Measurements from ENCODE around the gene RNFT2. TPM values are rescaled to one million over a fixed set of nuclear protein-coding genes. Genes with fewer than 3 reads are reported as not detected.

RNFT2 gene
- total RNA-seq, 1 donor = 2.3 TPM

DNA sequence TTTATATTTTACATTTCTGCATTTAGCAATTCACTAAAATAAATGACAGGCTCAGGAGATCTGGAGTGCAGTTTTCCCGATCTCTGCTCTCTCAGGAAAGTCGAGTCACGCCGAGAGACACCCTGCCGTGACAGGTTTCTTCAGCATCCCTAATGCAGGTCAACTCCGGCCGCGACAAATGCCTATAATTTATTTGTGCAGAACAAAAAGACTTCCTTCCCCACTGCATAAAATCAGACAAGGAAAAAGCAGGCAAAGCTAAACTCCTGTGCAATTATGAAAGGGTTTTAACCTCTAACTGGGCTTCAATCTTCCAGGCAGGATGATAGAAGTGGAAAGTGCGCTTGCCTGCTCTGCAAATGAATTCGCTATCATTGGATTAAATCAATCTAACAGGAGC lies 28.3 kb upstream of the RNFT2 start:
- DNase-seq (ENCODE audit: low read depth) = no peak
- TF ChIP-seq, protein P1, sequence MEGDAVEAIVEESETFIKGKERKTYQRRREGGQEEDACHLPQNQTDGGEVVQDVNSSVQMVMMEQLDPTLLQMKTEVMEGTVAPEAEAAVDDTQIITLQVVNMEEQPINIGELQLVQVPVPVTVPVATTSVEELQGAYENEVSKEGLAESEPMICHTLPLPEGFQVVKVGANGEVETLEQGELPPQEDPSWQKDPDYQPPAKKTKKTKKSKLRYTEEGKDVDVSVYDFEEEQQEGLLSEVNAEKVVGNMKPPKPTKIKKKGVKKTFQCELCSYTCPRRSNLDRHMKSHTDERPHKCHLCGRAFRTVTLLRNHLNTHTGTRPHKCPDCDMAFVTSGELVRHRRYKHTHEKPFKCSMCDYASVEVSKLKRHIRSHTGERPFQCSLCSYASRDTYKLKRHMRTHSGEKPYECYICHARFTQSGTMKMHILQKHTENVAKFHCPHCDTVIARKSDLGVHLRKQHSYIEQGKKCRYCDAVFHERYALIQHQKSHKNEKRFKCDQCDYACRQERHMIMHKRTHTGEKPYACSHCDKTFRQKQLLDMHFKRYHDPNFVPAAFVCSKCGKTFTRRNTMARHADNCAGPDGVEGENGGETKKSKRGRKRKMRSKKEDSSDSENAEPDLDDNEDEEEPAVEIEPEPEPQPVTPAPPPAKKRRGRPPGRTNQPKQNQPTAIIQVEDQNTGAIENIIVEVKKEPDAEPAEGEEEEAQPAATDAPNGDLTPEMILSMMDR (IDR thresholded peaks at IDR 0.05; ENCODE audit: insufficient read depth, low read length) = no peak
- H3K4me3 ChIP-seq (ENCODE audit: low read depth, low read length) = no peak overlapping the region

DNA sequence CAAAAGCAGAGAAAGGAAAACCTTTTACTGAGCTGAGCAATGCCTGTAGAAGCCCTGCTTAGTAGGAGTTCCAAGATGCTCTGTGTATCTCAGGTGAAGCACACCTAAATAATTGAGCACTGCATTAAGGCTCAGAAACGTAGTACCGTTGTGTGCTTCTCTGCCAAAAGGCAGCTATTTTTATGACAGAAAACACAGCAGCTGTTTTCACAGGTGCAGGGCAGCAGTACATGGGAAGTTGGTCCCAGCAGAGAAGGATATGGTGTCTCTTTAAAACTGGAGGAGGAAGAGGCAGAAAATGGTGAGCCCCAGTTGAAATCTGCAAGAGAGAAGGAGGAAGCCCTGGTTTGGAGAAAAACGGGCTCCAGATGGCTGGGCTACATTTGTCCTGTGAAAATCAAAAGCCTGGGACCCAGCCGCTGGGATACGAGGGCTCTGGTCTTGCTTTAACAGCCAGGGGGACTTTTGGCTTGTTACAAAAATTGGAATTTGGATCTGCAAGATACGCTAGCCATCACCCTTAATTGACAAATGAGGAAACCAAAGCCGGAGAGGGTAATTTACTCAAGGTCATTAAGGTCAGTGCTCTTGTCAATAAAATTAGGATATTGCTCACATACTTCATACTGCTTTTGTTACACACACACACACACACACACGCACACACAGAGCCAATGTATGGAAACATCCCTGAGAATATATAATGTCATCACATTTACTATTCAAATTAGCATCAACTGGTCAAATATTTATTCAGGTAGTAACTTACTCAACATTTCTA lies 27.6 kb upstream of the RNFT2 start:
- no peak for DNase-seq (ENCODE audit: low read depth)
- no peak overlapping the region for H3K4me3 ChIP-seq (ENCODE audit: low read depth, low read length)
- TF ChIP-seq, protein P1 (IDR thresholded peaks at IDR 0.05; ENCODE audit: insufficient read depth, low read length) = no peak

DNA sequence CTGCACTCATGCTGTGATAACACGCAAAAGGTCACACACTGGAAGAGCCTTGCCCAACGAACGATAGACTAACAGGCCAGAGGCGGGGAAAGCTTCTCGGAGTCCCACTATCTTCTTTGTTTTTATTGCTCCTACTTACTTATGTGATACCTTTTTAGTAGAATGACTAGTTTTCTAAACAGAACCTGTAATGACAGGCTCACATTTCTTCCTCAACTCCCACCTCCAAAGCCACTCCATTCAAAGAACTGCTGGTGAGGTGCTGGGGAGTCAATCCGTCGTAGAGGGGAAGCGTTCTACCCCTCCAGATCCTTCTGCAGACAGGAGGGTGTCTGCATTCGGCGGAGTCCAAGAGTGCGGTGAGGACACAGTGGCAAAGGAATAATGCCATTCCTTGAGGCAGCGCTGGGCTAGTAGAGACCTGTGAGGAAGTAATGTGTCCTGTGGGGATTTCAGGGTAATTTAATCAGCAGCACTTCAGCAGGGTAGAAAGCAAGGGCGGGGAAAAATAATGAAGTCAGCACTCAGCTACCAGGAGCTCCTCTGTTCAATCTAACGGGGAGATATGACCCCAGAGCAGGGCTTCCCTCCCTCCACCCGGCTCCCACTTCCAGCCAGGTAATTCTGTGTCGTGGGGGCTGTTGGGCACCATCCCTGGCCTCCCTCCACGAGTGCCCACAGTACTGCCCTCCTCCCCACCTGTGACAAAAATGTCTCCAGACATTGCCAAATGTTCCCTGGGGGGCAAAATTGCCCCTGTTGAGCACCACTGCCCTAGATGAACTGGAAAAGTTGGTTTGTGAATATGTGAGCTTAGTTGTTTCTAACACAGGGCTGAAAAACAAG lies 25.4 kb upstream of the RNFT2 start:
- TF ChIP-seq, protein P1 (IDR thresholded peaks at IDR 0.05; ENCODE audit: insufficient read depth, low read length) = no peak
- DNase-seq (ENCODE audit: low read depth) = no peak
- H3K4me3 ChIP-seq (ENCODE audit: low read depth, low read length) = no peak overlapping the region

DNA sequence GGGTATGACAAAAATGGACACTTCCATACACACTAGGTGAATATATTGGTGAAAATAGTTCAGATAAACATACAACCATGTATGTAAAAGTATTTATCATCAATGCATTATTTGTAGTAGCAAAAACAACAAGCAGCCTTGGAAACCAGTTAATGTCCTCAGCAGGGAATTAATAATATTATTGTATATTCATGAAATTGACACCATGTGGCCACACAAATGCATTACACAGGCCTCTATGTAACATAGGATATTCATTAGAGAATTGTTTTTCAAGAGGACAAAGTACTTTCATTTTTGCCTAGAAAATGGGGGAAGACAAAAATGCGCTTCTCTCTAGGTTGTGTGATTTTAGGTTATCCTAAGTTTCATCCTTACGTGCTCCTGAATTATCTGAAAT lies 24.6 kb upstream of the RNFT2 start:
- no peak overlapping the region for H3K4me3 ChIP-seq (ENCODE audit: low read depth, low read length)
- DNase-seq (ENCODE audit: low read depth) = no peak
- TF ChIP-seq, protein P1 (IDR thresholded peaks at IDR 0.05; ENCODE audit: insufficient read depth, low read length) = no peak

DNA sequence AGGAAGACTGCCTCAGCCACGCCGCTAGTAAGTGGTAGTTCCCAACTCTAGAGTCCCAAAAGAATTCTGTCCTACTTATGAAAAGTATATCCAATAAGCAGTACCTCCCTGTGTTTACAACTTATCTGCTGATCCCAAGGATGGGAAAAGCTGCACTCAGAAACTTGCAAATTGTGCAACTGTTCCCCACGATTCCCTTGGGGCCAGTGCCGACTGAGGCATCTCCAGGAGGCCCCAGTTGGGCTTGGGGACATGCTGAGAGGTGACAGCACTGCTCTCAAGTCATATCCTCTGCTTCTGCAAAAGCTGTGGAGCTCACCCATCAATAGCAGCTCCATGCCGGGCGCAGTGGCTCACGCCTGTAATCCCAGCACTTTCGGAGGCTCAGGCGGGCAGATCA lies 23.9 kb upstream of the RNFT2 start:
- no peak overlapping the region for H3K4me3 ChIP-seq (ENCODE audit: low read depth, low read length)
- DNase-seq (ENCODE audit: low read depth) = no peak
- TF ChIP-seq, protein P1 (IDR thresholded peaks at IDR 0.05; ENCODE audit: insufficient read depth, low read length) = no peak

DNA sequence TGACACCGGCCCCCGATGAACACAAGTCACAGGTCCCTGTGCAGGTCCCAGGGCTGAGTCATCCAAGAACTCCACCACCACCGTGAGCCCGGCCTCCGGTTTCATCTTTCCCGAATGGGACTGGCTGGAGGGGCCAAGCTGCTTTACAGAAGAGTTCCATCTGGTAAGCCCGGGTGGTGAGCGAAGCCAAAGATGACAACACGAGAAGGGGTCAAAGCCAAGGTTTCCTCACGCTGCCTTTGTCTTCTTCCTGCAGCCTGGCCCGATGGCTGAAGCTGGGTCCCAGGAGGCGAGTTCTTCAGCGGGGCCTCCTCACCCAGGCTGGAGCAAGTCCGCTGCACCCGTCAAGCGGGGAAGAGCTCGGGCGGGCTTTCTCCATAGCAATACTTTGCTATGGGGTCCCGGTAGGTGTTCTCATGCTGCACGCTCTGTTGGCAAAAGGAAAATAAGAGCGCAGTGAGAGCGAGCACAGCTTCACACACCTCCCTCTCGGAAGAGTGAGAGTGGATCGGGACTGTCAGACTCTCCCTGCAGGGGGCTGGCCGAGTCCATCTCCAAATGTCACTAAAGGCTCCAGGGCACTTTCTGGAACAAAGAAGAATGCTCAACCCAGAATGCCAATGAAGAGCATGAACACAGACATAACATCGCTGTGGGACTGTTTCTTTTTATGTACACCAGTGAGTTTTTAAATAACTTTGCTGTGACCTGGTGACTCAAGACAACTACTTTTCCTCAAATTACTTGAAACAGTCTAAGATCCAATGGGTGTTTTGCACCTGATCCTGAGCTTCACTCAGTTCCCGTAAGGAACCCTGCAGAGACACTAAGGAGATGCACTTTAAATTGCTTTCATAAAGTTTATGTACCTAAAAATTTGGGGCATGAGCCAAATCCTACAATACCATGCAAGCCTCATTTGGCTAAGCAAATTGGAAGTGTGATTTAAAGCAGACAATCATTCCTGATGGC lies 20.4 kb upstream of the RNFT2 start:
- peak; percentile 86 for DNase-seq (ENCODE audit: low read depth)
- H3K4me3 ChIP-seq (ENCODE audit: low read depth, low read length) = peak overlapping the region; percentile 40
- TF ChIP-seq, protein P1 (IDR thresholded peaks at IDR 0.05; ENCODE audit: insufficient read depth, low read length) = no peak
